Activated CD8-positive, alpha-beta memory T cell treated with anti-CD3 and anti-CD28 coated beads, Interleukin-2, amount 10 ng/mL, durations not matched to agents 7 days and 5 days (primary cell): ENCODE results near the gene LSP1. TPM values are rescaled to one million over a fixed set of nuclear protein-coding genes. Genes with fewer than 3 reads are reported as not detected.
A peak's percentile ranks its signal among the peaks of the same experiment; 100 is the strongest.
"Not testable (repeated sequence)": the region's sequence is repeated elsewhere in the genome, so short reads cannot be mapped to it uniquely, and the experiment has no call there.

Source experiments
- ATAC-seq: fragments of 150-1000 bp; cut with Tn5 transposase; one replicate; pipeline ENCODE4 v1.10.0; 2021; ENCODE audit warnings: moderate library complexity
- CTCF ChIA-PET: fragments of 350-600 bp; sonication (Branson Sonifier 250); formaldehyde crosslinking; loops from one replicate; lab custom pipeline; 2021; ENCODE audit warnings: antibody characterized with exemption; lab: Charles Lee
- DNase-seq: peaks from one replicate; pipeline ENCODE4 v3.0.0-alpha.2; 2020
- H3K27ac Mint-ChIP-seq: one replicate; pipeline ENCODE4 v1.8.0; 2021; ENCODE audit warnings: mild to moderate bottlenecking, mixed read lengths
- H3K27me3 Mint-ChIP-seq: one replicate; pipeline ENCODE4 v1.8.0; 2021; ENCODE audit warnings: mixed read lengths
- H3K36me3 Mint-ChIP-seq: one replicate; pipeline ENCODE4 v1.8.0; 2021; ENCODE audit warnings: mild to moderate bottlenecking, mixed read lengths
- H3K4me1 Mint-ChIP-seq: one replicate; pipeline ENCODE4 v1.8.0; 2021; ENCODE audit warnings: mixed read lengths
- H3K4me3 Mint-ChIP-seq: one replicate; pipeline ENCODE4 v1.8.0; 2021; ENCODE audit warnings: mild to moderate bottlenecking, moderate library complexity, mixed read lengths
- H3K9me3 Mint-ChIP-seq: one replicate; pipeline ENCODE4 v1.8.0; 2022; ENCODE audit warnings: low read depth, mixed read lengths
- total RNA-seq, 2 experiments: library from RNA; stranded (reverse); gene quantifications; one replicate each; pipeline ENCODE4 v1.2.3, GENCODE V29; 2021

The LSP1 gene
- total RNA-seq, 2 experiments from 2014 or later: 574 to 702 TPM

DNA sequence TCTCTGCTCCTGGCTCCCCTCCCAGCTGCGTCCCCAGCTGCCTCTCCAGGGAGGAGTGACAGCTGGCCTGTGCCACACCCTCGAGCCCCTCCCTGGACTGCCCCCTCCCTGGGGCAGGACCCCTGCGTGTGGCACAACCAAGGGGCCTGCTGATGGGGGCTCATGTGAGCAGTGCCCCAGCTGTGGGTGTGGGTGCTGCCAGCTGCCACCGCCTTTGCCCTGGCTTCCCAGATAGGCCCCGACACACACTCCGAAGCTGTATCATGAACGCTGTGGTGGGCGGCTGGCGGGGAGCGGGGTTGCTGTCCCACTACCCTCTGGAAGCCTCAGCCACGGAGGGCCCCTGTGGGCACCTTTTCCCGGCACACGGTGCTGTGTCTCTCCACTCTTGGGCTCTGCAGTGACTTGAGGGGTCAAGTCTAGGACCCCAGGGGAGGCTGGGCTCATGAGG lies 23.0 kb downstream of the LSP1 start:
- H3K4me3 Mint-ChIP-seq, H3K9me3 Mint-ChIP-seq, ATAC-seq, H3K27me3 Mint-ChIP-seq, DNase-seq, H3K27ac Mint-ChIP-seq, H3K36me3 Mint-ChIP-seq: not testable (repeated sequence)
- peaks cover 17% of the 10 kb centered on the region for H3K4me1 Mint-ChIP-seq
- CTCF ChIA-PET: interaction anchor here (1.0 to 2.2 kb wide), 6 partner anchors 13 to 182 kb away, joined by 3 to 10 read pairs (median 6); partner anchors contain the start of gene LSP1

DNA sequence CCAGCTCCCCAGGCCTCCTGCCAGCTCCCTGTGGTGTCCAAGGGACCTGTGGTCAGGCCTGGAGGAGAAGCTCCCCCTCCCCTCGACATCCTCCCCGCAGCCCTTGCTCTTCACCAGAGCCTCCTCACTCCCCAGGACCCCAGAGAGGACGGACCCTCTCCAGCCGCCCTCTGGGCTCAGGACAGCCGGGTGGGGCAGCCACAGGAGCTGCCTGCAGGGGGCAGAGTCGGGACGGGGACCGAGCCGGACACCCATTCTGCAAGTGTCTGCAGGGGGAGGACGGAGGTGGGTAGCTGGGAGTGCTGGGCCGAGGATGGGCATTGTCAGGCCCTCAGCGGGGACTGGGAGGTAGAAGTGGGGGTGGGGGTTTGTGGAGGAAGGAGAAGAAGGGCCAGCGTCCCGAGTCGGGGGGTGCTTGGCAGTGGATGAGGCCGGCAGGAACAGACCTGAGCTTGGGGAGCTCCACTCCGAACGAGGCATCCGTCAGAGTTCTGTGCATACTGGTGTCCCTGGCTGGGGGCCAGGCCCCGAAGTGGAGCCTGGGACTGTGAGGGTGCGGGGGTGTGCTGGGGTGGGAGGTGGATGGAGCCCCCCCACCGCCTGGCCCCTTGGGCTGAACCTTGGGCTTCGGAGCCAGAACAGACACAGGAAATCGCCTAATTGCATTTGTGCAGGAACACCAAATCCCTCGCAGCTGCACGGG lies 23.6 kb downstream of the LSP1 start:
- no peak overlapping the region for H3K27ac Mint-ChIP-seq
- H3K27me3 Mint-ChIP-seq: no peaks in the 10 kb centered on the region
- H3K4me3 Mint-ChIP-seq: no peak overlapping the region
- DNase-seq: no peak
- H3K9me3 Mint-ChIP-seq: no peaks in the 10 kb centered on the region
- CTCF ChIA-PET: interaction anchor here (0.9 to 2.2 kb wide), 7 partner anchors 12 to 183 kb away, joined by 3 to 10 read pairs (median 5); partner anchors contain the start of genes LSP1 and MRPL23
- H3K4me1 Mint-ChIP-seq: peaks cover 15% of the 10 kb centered on the region
- no peak for ATAC-seq
- H3K36me3 Mint-ChIP-seq: no peaks in the 10 kb centered on the region

DNA sequence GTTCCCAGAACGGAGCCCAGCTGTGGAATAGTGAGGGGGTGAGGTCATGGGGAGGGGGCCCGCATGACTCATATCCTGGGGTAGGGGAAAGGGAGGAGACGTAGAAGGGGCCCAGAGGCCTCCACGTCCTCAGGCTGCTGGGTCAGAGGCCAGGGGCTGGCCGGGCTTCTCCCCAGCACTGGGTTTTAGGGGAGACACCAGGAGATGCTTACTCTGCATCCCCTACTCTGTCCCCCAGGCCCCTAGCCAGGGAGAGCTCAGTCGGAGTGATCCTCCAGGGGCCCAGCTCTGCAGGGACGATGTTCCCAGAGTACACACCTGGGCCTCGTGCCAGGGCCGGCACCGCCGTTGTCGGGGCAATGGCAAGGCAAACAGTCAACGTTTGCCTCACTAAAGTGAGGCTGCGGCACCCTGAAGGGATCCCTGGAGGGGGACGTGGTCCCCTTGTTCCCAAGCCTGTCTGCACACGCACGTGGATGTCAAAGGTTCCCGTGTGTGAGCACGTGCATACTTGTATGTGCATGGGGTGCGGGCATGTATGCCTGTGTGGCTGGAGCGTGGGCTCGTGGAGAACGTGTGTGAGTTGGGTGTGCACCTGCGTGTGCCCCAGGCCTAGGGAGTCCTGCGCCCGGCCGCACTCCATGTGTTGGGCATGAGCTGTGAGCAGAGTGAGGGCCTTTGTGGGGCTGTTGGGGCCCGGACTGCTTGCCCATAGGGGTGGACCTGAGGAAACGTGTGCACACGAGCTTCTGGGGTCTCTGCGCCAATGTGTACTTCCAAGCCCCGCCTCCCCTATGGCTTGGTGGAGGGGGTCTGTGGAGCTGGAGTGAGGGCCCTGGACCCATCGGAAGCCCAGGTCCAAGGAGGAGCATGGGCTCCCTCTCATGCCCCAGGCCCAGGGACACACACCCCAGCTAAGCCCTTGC lies 24.6 kb downstream of the LSP1 start:
- no peak for DNase-seq
- Mint-ChIP-seq H3K4me3 (no peak overlapping the region), H3K27me3 (no peaks in the 10 kb centered on the region), H3K36me3 (no peaks in the 10 kb centered on the region), H3K27ac (no peak overlapping the region), H3K4me1 (peaks cover 8% of the 10 kb centered on the region), H3K9me3 (no peaks in the 10 kb centered on the region)
- CTCF ChIA-PET: interaction anchor here (0.9 to 2.2 kb wide), 5 partner anchors 12 to 184 kb away, joined by 3 to 10 read pairs (median 7); partner anchors contain the start of genes LSP1 and MRPL23
- no peak for ATAC-seq

DNA sequence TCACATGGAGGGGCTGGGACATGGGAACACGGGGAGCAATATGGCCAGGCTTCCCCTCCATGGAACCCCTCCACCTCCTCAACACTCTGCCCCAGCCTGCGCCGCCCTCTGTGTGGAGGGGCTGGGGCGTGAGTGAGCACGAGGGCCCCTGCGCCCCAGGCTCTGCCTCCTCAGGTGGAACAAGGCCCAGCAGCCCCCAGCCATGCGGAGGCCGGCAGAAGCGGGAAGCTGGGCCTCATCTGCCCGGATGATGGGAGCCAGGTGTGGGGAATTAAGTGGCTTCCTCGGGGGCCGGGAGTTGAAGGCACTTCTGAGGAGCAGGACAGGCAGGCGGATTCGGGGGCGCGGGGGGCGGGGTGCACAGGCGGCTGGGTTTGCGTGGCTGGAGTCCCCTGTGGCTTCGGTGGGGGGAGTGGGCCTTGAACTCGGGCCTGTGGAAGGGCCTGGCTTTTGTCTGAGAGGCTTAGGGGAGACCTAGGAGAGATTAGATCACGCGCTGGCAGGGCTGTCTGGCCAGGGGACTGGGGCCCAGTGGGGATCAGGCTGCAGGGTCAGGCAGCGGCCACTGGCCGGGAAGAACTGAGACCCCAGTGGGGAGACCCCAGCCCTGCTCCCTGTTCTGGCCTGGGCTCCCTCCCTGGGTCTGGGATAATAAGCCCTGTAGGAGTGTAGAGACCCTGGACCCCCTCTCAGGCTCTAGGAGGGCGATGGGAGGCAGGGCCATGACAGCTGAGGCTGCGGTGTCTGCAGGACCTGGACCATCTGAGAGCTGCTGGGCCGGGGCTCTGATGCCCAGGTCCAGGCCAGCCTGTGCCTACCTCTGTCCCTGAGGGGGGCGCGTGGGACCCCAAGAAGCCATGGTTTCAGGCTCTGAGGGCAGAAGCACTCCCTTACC lies 25.5 kb downstream of the LSP1 start:
- Mint-ChIP-seq H3K4me3 (no peak overlapping the region), H3K9me3 (no peaks in the 10 kb centered on the region), H3K36me3 (no peaks in the 10 kb centered on the region), H3K4me1 (peaks cover 4% of the 10 kb centered on the region), H3K27me3 (no peaks in the 10 kb centered on the region), H3K27ac (no peak overlapping the region)
- DNase-seq (no peak), ATAC-seq (no peak)
- CTCF ChIA-PET: interaction anchor here (1.0 to 2.2 kb wide), 3 partner anchors 24 to 185 kb away, joined by 3 to 10 read pairs (median 3); no protein-coding TSS in a partner anchor

DNA sequence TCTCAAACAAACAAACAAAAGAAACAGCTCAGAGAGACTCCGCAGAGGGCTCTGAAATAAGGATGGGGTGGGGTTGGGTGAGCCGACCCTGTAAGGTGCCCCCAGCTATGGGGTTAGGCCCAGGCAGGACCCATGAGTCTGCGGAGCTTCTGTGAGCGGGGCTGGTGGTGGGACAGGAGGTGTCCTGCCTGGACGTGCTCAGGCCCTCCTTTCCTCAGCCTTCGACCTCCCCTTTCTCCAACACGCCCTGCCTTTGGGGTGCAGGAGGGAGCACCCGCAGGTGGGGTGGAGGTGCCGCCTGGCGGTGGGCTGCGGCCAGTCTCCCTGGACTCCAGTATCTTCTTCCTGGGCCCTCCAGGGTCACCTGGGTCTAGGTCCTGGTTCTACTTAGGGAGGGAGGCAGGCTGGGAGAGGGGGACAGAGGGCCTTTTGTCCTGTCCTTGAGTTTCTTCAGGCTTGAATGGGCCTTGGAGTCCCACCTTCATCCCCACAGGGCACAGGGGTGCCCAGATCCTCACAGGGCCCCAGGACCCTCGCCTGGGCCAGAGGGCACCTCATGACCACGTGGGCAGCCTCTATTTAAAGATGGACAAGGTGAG lies 26.6 kb downstream of the LSP1 start:
- CTCF ChIA-PET: interaction anchor here (1.0 to 1.2 kb wide), 2 partner anchors 25 to 47 kb away, joined by 3 read pairs; no protein-coding TSS in a partner anchor
- no peak overlapping the region for H3K27ac Mint-ChIP-seq
- H3K4me1 Mint-ChIP-seq: peaks cover 4% of the 10 kb centered on the region
- no peak overlapping the region for H3K4me3 Mint-ChIP-seq
- ATAC-seq (no peak), DNase-seq (no peak)
- no peaks in the 10 kb centered on the region for H3K27me3 Mint-ChIP-seq
- H3K9me3 Mint-ChIP-seq: no peaks in the 10 kb centered on the region
- peaks cover 1% of the 10 kb centered on the region for H3K36me3 Mint-ChIP-seq

DNA sequence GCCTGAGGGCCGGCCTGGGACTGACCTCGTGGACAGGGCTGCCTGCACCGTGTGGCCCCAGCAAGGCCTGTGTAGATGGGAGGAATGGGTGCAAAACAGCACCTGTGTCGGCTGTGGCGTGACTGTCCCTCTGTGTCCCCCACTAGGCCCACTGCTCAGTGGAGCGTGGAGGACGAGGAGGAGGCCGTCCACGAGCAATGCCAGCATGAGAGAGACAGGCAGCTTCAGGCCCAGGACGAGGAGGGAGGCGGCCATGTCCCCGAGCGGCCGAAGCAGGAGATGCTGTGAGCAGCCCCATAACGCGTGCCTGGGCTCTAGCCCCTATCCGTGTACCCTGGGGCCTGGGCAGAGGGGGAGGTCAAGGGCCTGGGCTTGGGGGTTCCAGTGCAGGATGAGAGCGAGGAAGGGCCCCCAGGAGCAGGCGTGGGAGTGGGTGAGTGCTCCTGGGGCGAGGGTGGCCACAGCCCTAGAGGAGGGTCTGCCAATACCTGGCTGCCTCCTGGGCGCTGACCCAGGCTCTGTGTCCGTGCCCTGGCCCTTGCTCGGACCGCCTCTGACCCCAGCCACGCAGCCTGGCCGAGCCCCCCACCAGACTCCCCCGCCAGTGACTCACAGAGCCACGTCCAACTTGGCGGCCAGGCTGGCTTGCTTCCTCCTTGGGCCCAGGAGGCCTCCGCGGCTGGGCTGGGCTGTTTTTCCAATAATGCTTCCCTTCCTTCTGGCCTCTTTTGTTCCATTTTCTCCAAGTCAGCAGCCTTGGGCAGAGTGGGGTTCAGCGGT lies 27.2 kb downstream of the LSP1 start:
- H3K4me1 Mint-ChIP-seq: peaks cover 4% of the 10 kb centered on the region

DNA sequence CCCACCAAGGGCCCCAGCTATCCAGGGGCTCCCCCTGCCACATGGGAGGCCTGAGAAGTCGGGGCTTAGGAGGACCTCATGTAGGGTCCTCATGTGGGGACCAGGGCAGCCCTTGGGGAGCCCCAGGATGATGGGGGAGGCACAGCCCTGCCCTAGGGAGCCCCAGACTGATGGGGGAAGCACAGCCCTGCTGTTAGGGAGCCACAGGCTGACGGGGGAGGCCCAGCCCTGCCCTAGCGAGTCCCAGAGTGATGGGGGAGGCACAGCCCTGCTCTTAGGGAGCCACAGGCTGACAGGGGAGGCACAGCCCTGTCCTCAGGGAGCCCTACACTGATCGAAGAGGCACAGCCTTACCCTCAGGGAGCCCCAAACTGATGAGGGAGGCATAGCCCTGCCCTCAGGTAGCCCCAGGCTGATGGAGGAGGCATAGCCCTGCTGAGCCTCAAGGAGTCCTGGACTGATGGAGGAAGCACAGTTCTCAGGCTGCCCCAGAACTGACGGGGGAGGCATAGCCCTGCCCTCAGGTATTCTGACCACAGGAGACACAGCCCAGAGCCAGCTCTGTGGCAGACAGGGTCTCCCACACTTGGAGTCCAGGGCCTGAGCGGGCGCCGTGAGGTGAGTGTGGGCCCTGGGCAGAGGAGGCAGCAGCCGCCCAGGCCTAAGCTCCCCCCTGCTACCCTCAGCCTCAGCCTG lies 28.0 kb downstream of the LSP1 start:
- H3K9me3 Mint-ChIP-seq: no peaks in the 10 kb centered on the region
- peaks cover 4% of the 10 kb centered on the region for H3K4me1 Mint-ChIP-seq
- peaks cover 1% of the 10 kb centered on the region for H3K36me3 Mint-ChIP-seq
- H3K27me3 Mint-ChIP-seq: no peaks in the 10 kb centered on the region
- no peak for DNase-seq
- H3K4me3 Mint-ChIP-seq: no peak overlapping the region
- ATAC-seq: no peak
- CTCF ChIA-PET: interaction anchor here (1.9 to 2.8 kb wide), 6 partner anchors 11 to 228 kb away, joined by 11 to 69 read pairs (median 15); partner anchors contain the start of genes LSP1 and TNNI2
- no peak overlapping the region for H3K27ac Mint-ChIP-seq

More for the DNA sequence above, 27.2 kb downstream of the LSP1 start:
- Mint-ChIP-seq H3K27ac (no peak overlapping the region), H3K36me3 (peaks cover 1% of the 10 kb centered on the region), H3K27me3 (no peaks in the 10 kb centered on the region), H3K9me3 (no peaks in the 10 kb centered on the region), H3K4me3 (no peak overlapping the region)
- DNase-seq: no peak
- ATAC-seq: no peak
- CTCF ChIA-PET: no interaction called here

DNA sequence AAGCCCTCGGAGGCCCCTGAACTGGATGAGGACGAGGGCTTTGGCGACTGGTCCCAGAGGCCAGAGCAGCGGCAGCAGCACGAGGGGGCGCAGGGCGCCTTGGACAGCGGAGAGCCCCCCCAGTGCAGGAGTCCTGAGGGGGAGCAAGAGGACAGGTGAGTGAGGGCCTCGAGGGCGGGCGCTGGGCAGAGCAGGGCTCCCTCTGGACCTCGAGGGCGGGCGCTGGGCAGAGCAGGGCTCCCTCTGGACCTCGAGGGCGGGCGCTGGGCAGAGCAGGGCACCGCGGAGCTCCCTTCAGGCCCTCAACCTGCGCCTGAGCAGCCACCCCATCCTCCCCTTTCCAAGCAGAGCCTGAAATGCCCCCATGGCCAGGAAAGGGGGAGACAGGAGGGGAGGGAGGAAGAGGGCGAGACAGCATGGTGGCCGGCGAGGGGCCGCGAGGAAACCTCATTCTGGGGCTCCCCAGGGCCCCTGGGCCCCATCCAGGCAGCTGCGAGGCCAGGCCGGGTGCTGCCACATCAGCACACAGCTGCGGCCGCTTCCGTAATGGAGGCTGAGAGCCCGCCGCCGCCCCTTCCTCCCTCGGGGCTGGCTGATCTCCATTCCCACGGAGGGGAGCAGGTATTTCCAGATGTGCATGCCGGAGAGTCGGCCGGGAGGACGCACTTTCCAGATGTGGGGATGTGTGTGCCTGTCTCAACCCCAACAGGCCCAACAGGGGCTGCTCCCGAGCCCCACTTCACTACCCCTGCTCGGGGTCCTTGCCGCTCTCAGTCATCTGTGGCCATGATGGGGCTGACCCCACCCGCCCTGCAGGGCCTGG lies 28.8 kb downstream of the LSP1 start:
- H3K36me3 Mint-ChIP-seq: peaks cover 1% of the 10 kb centered on the region
- no peak overlapping the region for H3K27ac Mint-ChIP-seq
- no peak overlapping the region for H3K4me3 Mint-ChIP-seq
- no peaks in the 10 kb centered on the region for H3K9me3 Mint-ChIP-seq
- DNase-seq: no peak
- H3K4me1 Mint-ChIP-seq: peaks cover 4% of the 10 kb centered on the region
- CTCF ChIA-PET: interaction anchor here (0.7 to 3.2 kb wide), 47 partner anchors 10 to 307 kb away, joined by 3 to 69 read pairs (median 5); partner anchors contain the start of genes H19, IFITM10, LSP1 and MRPL23
- no peaks in the 10 kb centered on the region for H3K27me3 Mint-ChIP-seq
- ATAC-seq: peak; percentile 18

DNA sequence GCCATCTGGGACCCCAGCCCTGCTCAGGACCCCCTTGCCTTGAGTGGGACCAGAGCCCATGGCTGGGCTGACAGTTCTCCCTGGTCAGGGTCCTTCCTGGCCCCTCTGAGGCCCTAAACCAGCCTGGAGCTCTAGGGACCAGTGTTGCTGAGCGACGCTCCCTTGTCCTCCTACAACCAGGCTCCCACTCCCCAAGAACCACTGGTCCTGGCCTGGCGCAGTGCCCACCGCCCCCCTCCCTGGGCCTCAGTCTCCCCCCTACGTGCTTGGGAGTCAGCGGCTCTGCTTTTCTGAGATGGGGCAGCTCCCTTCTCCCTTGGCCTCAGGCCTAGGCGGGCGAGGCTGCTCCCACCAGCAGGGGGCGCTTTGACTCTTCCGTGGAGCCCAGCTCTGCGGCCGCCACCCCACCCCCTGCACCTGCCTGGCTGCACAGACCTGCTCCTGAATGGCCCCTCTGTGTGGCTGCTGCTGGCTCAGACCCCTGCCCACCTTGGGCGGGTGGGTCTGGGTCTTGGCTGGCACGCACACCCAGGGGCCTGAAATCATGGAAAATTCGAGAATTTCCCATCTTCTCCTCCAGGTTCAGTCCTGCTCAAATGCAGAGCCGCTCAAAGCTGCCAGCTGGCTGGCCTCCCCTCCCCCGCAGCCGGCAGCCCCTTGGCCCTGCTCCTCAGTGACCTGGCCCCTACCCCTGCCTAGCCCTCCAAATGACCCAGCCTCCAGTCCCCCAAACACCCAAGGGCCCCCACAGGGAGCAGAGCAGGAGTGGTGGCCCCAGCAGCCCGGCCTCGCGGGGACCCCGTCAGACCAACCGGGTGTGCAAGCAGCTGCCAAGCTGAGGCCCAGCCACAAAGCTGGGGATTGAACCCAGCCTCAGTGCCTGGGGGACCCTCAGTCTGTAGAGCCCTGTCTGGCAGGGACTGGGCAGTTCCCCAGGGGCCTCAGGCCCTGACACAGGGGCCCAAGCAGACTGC lies 29.7 kb downstream of the LSP1 start:
- Mint-ChIP-seq H3K27ac (no peak overlapping the region), H3K4me3 (no peak overlapping the region), H3K4me1 (peaks cover 4% of the 10 kb centered on the region), H3K36me3 (peaks cover 2% of the 10 kb centered on the region), H3K9me3 (no peaks in the 10 kb centered on the region), H3K27me3 (no peaks in the 10 kb centered on the region)
- peak; percentile 91 for ATAC-seq
- peak; percentile 77 for DNase-seq
- CTCF ChIA-PET: interaction anchor here (0.7 to 3.2 kb wide), 47 partner anchors 9 to 308 kb away, joined by 3 to 69 read pairs (median 5); partner anchors contain the start of genes H19, IFITM10, LSP1 and MRPL23
